EH (cell line): ENCODE results near the gene KCTD17.

Experiments used
- DNase-seq: peaks from one replicate; pipeline ENCODE4 v3.0.0-alpha.2; 2015; ENCODE audit warnings: low read depth

Gene KCTD17

DNA sequence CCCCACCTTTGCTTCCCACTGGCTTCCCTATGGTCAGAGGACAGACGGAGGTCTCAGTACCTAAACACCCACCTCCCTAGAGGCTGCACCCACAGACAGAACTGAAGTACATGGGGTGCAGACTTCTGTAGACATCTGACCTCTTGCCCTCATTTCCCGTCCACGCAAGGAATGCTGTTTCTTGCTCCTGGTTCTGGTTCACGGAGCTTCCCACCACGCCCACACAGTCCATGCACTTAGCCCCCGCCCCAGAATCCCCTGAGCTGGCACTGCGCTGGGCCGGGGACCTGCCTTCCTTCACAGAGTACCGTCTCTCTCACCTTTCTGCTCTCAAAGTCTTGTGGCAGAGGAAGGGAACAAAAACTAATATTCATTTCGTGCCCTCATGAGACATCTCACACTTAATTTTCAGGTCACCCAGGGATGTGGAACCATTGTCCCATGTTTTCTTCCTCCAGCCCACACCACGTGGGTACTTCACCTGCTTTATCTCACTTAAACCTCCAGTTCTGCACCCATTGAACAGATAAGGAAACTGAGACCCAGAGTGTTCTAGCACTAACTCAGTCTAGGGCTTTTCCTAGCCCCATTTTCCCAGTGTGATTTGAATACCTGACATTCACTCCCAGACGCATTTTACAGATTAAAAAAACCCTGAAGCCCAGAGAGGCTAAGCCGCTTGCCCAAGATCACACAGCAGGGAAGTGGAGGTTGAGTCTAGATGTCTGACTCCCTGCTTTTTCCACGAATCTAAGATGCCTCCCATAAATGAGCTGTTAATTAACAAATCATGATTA lies 52.3 kb downstream of the KCTD17 start:
- DNase-seq, result no peak

- no peak for DNase-seq
Observed at GRCh38 chr22:37105154-37105553, 53.6 kb downstream of the KCTD17 start.

- DNase-seq, result no peak
Observed at GRCh38 chr22:37105990-37106389, 54.4 kb downstream of the KCTD17 start.

GRCh38 chr22:37107816-37108621 lies 56.5 kb downstream of the KCTD17 start:
- no peak for DNase-seq

- DNase-seq, result no peak
Observed at GRCh38 chr22:37109242-37109917, 57.8 kb downstream of the KCTD17 start, which contains the start of gene TMPRSS6. TSS of gene TMPRSS6 (minus strand) at chr22:37109713. CDS start at chr22:37103417, 6,296 bp downstream.

DNA sequence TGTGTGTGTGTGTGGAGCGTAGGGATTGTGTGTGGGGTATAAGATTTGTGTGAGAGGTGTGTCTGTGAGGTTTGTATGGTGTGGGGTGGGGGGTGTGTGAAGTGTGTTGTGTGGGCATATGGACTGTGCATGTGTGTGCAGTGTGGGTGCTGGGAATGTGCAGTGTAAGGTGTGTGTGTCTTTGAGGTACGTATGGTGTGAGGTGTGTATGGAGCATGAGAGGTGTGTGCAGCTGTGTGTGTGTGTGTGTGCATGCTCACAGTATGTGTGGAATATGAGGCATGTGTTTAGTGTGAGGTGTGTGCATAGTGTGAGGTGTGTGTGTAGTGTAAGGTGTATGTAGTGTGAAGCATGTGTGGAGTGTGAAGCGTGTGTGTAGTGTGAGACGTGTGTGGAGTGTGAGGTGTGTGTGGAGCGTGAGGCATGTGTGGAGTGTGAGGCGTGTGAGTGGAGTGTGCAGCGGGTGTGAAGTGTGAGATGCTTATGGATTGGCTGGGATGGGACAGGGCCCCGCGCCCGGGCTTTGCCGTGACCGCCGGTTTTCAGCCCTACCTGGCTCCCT lies 59.7 kb downstream of the KCTD17 start:
- no peak for DNase-seq

DNA sequence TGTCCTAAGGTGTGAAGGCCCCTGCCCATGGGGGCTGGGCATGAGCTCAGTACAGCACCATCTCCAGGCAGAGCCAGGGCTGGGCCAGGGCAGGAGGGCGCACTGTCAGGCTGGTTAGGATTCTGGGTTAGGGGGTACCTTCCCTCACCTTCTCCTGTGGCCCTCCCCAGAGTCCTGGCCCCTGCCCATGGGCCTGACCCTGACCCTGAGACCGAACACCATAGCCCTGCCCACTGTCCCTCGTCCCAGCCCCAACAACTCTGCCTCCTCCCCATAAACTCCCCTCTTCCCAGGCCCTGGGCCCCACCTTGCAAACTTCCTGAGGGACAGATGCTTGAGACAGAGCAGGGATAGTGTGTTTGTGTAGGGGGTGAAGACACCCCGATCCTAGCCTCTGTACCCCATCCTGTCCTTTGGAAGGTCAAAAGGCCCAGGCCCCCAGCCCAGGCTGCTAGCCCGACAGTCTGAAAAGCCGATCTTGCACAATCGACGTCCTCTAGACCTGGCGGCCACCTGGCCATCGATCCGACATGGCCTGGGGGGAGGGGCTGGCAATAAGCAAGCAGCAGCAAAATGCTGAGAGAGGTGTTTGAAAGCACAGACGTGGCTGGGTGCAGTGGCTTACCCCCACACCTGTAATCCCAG lies 60.7 kb downstream of the KCTD17 start:
- no peak for DNase-seq
